Measurements from ENCODE around the gene MAPK7.

Gene MAPK7

DNA sequence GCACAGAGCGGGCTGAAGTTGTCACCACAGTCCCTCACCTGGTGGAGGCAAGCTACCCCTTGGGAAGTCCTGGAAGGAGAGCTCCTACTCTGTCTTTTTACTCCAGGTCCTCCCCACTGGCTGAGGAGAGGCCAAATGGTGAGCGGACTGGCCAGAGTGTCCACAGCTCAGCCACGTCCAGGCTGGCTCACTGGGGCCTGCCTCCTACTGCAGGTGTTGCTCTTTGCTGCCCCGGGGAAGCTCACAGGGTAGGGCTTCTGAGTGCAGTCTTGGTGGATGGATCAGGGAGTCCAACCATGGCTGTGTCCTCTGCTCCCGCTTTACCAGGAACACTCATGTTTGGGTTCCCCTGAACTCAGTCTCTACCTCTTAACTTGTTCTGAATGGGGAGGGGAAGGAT, 18.4 kb upstream of the MAPK7 start:
- Histone ChIP-seq H3K4me3 (ENCODE audit: low read length) (no peak overlapping the region), H3K27me3 (ENCODE audit: control insufficient read depth, insufficient read depth, low read length) (no peaks in the 10 kb centered on the region), H3K9ac (ENCODE audit: low read length) (no peak overlapping the region), H3K4me1 (ENCODE audit: control insufficient read depth, low read depth, low read length) (peaks cover 4% of the 10 kb centered on the region), H3K27ac (ENCODE audit: low read length) (no peak overlapping the region), H3K9me3 (ENCODE audit: control insufficient read depth, low read depth, low read length) (no peaks in the 10 kb centered on the region), H3K36me3 (ENCODE audit: control insufficient read depth, low read depth, low read length) (peaks cover 4% of the 10 kb centered on the region)

DNA sequence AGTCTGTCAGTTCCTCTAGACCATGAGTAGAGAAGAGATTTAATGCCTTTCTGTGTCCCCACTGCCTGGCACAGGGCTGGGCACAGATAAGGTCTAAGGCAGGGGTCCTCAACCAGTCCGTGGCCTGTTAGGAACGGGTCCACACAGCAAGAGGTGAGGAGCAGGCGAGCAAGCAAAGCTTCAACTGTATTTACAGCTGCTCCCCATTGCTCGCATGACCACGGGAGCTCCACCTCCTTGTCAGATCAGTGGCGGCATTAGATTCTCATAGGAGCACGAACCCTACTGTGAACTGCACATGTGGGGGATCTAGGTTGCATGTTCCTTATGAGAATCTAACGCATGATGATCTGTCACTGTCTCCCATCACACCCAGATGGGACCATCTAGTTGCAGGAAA, 17.5 kb upstream of the MAPK7 start:
- Histone ChIP-seq H3K4me3 (ENCODE audit: low read length) (no peak overlapping the region), H3K9me3 (ENCODE audit: control insufficient read depth, low read depth, low read length) (no peaks in the 10 kb centered on the region), H3K27me3 (ENCODE audit: control insufficient read depth, insufficient read depth, low read length) (no peaks in the 10 kb centered on the region), H3K27ac (ENCODE audit: low read length) (no peak overlapping the region), H3K4me1 (ENCODE audit: control insufficient read depth, low read depth, low read length) (peaks cover 4% of the 10 kb centered on the region), H3K9ac (ENCODE audit: low read length) (no peak overlapping the region), H3K36me3 (ENCODE audit: control insufficient read depth, low read depth, low read length) (peaks cover 4% of the 10 kb centered on the region)

- H3K9ac ChIP-seq (ENCODE audit: low read length), result no peak overlapping the region
- peaks cover 4% of the 10 kb centered on the region for H3K4me1 ChIP-seq (ENCODE audit: control insufficient read depth, low read depth, low read length)
- no peaks in the 10 kb centered on the region for H3K9me3 ChIP-seq (ENCODE audit: control insufficient read depth, low read depth, low read length)
- peaks cover 4% of the 10 kb centered on the region for H3K36me3 ChIP-seq (ENCODE audit: control insufficient read depth, low read depth, low read length)
- H3K27ac ChIP-seq (ENCODE audit: low read length), result no peak overlapping the region
- no peaks in the 10 kb centered on the region for H3K27me3 ChIP-seq (ENCODE audit: control insufficient read depth, insufficient read depth, low read length)
- H3K4me3 ChIP-seq (ENCODE audit: low read length), result no peak overlapping the region
Measured at GRCh38 chr17:19361326-19361725, 17.0 kb upstream of the MAPK7 start.

GRCh38 chr17:19361944-19362276, 16.4 kb upstream of the MAPK7 start:
- peak overlapping the region; percentile 82 for H3K4me3 ChIP-seq (ENCODE audit: low read length)
- peak overlapping the region; percentile 50 for H3K9ac ChIP-seq (ENCODE audit: low read length)
- H3K4me1 ChIP-seq (ENCODE audit: control insufficient read depth, low read depth, low read length), result peaks cover 4% of the 10 kb centered on the region
- no peaks in the 10 kb centered on the region for H3K9me3 ChIP-seq (ENCODE audit: control insufficient read depth, low read depth, low read length)
- peaks cover 4% of the 10 kb centered on the region for H3K36me3 ChIP-seq (ENCODE audit: control insufficient read depth, low read depth, low read length)
- H3K27me3 ChIP-seq (ENCODE audit: control insufficient read depth, insufficient read depth, low read length), result no peaks in the 10 kb centered on the region
- H3K27ac ChIP-seq (ENCODE audit: low read length), result no peak overlapping the region

DNA sequence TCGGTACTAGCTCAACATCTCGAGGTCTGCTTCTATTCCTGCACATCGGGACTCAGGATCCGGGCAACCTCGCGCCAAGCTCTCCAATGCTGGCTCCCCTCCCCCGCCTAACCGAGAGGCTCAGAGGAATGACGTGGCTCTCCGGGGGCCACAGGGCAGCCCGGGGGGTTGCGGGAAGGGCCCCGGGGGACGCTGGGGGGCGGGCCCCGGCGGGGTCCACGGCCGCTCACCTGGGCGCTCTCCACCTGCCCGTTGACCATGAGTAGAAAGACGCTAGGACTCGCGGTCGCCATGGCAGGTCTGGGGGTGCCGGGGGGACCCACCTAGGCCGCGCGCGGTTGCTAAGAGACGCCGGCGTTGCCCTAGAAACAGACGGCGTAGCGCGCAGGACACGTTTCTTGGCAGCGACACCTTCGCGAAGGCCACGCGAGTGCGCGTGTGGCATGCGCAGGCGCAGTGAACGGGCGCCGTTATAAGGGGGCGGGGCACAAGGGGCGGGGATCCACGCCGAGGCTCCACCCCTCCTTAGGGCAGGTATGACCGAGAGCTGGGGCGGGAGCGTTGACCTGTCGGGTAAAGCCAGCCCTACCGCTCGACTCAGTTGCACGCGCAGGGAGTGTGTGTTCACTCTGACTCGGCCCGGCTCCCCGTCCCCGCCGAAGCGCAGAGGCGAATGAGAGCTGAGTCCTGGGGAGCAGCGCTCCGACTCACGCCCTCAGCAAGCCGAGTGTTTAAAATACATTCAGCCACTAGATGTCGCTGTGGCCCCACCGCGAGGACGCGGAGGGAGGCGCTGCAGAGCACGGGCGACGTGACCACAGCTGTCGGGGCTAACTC, 15.8 kb upstream of the MAPK7 start, which contains the start of gene B9D1:
Gene B9D1, minus strand, starts transcription at position 447 of the 837 bp plus-strand sequence. Its CDS starts 154 bp downstream, at position 293.
- H3K27ac ChIP-seq (ENCODE audit: low read length), result no peak within 1 kb of the TSS
- H3K4me3 ChIP-seq (ENCODE audit: low read length), result peak within 1 kb of the TSS; percentile 82
- no peaks in the 10 kb centered on the region for H3K27me3 ChIP-seq (ENCODE audit: control insufficient read depth, insufficient read depth, low read length)
- H3K36me3 ChIP-seq (ENCODE audit: control insufficient read depth, low read depth, low read length), result peaks cover 4% of the 10 kb centered on the region
- H3K9me3 ChIP-seq (ENCODE audit: control insufficient read depth, low read depth, low read length), result no peaks in the 10 kb centered on the region
- peak within 1 kb of the TSS; percentile 50 for H3K9ac ChIP-seq (ENCODE audit: low read length)
- H3K4me1 ChIP-seq (ENCODE audit: control insufficient read depth, low read depth, low read length), result peaks cover 4% of the 10 kb centered on the region

DNA sequence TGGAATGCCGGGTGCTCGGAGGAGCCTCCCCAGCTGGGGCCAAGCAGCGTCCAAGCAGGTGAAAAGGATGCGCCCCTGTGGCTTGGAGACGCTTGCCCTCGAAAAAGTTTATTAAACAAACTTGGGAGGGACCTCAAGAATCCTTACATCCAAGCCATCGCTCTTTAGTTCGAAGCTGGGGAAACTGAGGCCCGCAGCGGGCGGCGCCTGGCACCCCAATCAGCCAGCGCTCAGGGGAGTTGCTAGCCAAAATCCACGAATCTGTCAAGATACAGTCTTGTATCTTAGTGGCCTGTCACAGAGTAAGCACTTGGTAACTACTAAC, 15.2 kb upstream of the MAPK7 start:
- Histone ChIP-seq H3K4me3 (ENCODE audit: low read length) (peak overlapping the region; percentile 82), H3K9me3 (ENCODE audit: control insufficient read depth, low read depth, low read length) (no peaks in the 10 kb centered on the region), H3K9ac (ENCODE audit: low read length) (no peak overlapping the region), H3K27ac (ENCODE audit: low read length) (no peak overlapping the region), H3K36me3 (ENCODE audit: control insufficient read depth, low read depth, low read length) (no peaks in the 10 kb centered on the region), H3K27me3 (ENCODE audit: control insufficient read depth, insufficient read depth, low read length) (no peaks in the 10 kb centered on the region), H3K4me1 (ENCODE audit: control insufficient read depth, low read depth, low read length) (peaks cover 4% of the 10 kb centered on the region)

- no peak overlapping the region for H3K9ac ChIP-seq (ENCODE audit: low read length)
- no peaks in the 10 kb centered on the region for H3K27me3 ChIP-seq (ENCODE audit: control insufficient read depth, insufficient read depth, low read length)
- H3K4me3 ChIP-seq (ENCODE audit: low read length), result peak overlapping the region; percentile 82
- H3K36me3 ChIP-seq (ENCODE audit: control insufficient read depth, low read depth, low read length), result no peaks in the 10 kb centered on the region
- H3K9me3 ChIP-seq (ENCODE audit: control insufficient read depth, low read depth, low read length), result no peaks in the 10 kb centered on the region
- H3K27ac ChIP-seq (ENCODE audit: low read length), result no peak overlapping the region
- H3K4me1 ChIP-seq (ENCODE audit: control insufficient read depth, low read depth, low read length), result peaks cover 4% of the 10 kb centered on the region
Measured at GRCh38 chr17:19363460-19364035, 14.8 kb upstream of the MAPK7 start.

- Histone ChIP-seq H3K36me3 (ENCODE audit: control insufficient read depth, low read depth, low read length) (no peaks in the 10 kb centered on the region), H3K4me1 (ENCODE audit: control insufficient read depth, low read depth, low read length) (peaks cover 4% of the 10 kb centered on the region), H3K9me3 (ENCODE audit: control insufficient read depth, low read depth, low read length) (no peaks in the 10 kb centered on the region), H3K9ac (ENCODE audit: low read length) (no peak overlapping the region), H3K27ac (ENCODE audit: low read length) (no peak overlapping the region), H3K4me3 (ENCODE audit: low read length) (no peak overlapping the region), H3K27me3 (ENCODE audit: control insufficient read depth, insufficient read depth, low read length) (no peaks in the 10 kb centered on the region)
Measured at GRCh38 chr17:19364699-19365498, 13.4 kb upstream of the MAPK7 start.

DNA sequence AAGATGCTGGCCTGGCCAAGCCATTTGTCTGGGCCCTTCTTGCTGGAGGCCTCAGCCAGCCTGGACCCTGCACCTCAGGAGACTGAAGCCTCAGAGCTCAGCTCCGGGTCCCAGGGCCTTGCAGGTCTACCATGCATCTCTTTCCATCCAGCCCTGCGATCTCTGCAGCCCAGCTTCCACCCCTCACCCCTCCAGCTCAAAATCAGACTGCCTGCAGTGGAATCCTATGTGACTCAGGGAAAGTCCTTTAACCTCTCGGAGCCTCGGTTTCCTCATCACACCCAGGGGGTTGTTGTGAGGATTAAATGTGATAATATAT, 12.8 kb upstream of the MAPK7 start:
- Histone ChIP-seq H3K27ac (ENCODE audit: low read length) (no peak overlapping the region), H3K9me3 (ENCODE audit: control insufficient read depth, low read depth, low read length) (no peaks in the 10 kb centered on the region), H3K4me3 (ENCODE audit: low read length) (no peak overlapping the region), H3K27me3 (ENCODE audit: control insufficient read depth, insufficient read depth, low read length) (no peaks in the 10 kb centered on the region), H3K9ac (ENCODE audit: low read length) (no peak overlapping the region), H3K36me3 (ENCODE audit: control insufficient read depth, low read depth, low read length) (no peaks in the 10 kb centered on the region), H3K4me1 (ENCODE audit: control insufficient read depth, low read depth, low read length) (peaks cover 4% of the 10 kb centered on the region)

DNA sequence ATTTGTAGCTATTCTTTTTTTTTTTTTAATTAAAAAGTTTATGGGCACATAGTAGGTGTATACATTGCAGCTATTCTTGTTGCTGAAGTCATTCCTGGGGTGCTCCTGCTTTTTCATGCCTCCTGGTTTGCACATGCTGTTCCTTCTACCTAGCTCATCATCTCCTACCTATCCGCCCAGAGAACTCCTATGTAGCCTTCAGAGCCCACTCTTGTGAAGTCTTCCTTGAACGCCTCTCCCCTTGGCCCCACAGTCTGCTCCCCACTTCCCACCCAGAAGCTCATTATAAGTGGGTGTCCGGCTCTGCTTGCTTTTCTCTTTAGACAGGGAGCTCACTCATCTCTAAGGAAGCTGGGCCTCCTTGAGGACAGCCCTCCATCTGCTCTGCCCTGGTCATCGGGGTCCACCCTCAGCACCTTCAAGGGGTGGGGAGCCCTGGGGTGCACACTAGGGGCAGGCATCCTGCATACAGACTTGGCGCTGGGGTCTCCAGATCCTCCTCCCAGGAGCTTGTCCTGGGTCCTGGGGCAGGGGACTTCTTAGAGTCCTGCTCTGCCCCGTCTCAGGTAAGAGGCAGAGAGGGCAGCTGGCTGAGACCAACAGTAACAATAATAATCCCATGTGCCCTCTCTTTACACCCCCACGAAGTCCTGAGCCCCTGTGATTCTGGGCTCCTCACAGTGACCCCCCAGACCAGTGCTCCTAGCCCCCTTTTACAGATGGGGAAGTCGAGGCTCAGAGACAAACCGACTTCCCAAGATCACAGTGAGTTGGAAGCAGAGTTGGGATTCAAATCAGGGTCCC, 12.3 kb upstream of the MAPK7 start:
- no peak overlapping the region for H3K9ac ChIP-seq (ENCODE audit: low read length)
- no peak overlapping the region for H3K27ac ChIP-seq (ENCODE audit: low read length)

GRCh38 chr17:19366637-19366972, 11.7 kb upstream of the MAPK7 start:
- H3K27me3 ChIP-seq (ENCODE audit: control insufficient read depth, insufficient read depth, low read length), result no peaks in the 10 kb centered on the region
- H3K9me3 ChIP-seq (ENCODE audit: control insufficient read depth, low read depth, low read length), result no peaks in the 10 kb centered on the region
- no peak overlapping the region for H3K27ac ChIP-seq (ENCODE audit: low read length)
- H3K4me3 ChIP-seq (ENCODE audit: low read length), result no peak overlapping the region
- H3K4me1 ChIP-seq (ENCODE audit: control insufficient read depth, low read depth, low read length), result peaks cover 4% of the 10 kb centered on the region
- no peak overlapping the region for H3K9ac ChIP-seq (ENCODE audit: low read length)
- H3K36me3 ChIP-seq (ENCODE audit: control insufficient read depth, low read depth, low read length), result no peaks in the 10 kb centered on the region

More for the DNA sequence above, 12.3 kb upstream of the MAPK7 start:
- Histone ChIP-seq H3K9me3 (ENCODE audit: control insufficient read depth, low read depth, low read length) (no peaks in the 10 kb centered on the region), H3K4me1 (ENCODE audit: control insufficient read depth, low read depth, low read length) (peaks cover 4% of the 10 kb centered on the region), H3K36me3 (ENCODE audit: control insufficient read depth, low read depth, low read length) (no peaks in the 10 kb centered on the region), H3K4me3 (ENCODE audit: low read length) (no peak overlapping the region), H3K27me3 (ENCODE audit: control insufficient read depth, insufficient read depth, low read length) (no peaks in the 10 kb centered on the region)
